Testis (tissue), 2 donors: ENCODE data around the gene TLE3.

Source experiments
- POLR2A ChIP-seq: fragments of 450-650 bp; IDR thresholded peaks from one replicate; pipeline ENCODE4 v1.6.1; 2017; ENCODE audit warnings: antibody characterized with exemption, mild to moderate bottlenecking, moderate library complexity
- TF ChIP-seq, protein P1 (sequence below), 3 experiments: fragments of 450-650 bp in 2 of 3; fragments of 200-600 bp in 1 of 3; sonication (generic) in 1 of 3; IDR thresholded peaks; one replicate each; pipeline ENCODE4 v1.5.1; 2016 to 2019; ENCODE audit warnings: antibody characterized with exemption in 3 of 3, mild to moderate bottlenecking in 2 of 3, moderate library complexity in 1 of 3

DNA sequence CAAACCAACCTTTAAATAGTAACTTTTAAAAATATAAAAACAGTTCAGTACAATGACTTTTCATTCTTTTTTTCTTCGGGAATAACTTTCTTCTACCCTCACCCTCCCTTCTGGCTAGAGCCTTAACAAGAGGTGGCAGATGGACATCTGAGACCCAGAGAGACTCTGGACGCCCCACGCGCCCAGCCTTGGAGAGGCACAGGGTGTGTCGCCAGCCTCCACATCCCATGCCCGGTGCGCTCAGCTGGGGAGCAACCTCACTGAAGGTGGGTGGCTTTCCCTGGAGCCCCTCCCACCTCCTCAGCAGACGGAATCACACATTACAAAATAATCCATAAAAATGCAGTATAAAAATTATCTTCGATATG lies 49.5 kb downstream of the TLE3 start:
- TF ChIP-seq, protein P1, sequence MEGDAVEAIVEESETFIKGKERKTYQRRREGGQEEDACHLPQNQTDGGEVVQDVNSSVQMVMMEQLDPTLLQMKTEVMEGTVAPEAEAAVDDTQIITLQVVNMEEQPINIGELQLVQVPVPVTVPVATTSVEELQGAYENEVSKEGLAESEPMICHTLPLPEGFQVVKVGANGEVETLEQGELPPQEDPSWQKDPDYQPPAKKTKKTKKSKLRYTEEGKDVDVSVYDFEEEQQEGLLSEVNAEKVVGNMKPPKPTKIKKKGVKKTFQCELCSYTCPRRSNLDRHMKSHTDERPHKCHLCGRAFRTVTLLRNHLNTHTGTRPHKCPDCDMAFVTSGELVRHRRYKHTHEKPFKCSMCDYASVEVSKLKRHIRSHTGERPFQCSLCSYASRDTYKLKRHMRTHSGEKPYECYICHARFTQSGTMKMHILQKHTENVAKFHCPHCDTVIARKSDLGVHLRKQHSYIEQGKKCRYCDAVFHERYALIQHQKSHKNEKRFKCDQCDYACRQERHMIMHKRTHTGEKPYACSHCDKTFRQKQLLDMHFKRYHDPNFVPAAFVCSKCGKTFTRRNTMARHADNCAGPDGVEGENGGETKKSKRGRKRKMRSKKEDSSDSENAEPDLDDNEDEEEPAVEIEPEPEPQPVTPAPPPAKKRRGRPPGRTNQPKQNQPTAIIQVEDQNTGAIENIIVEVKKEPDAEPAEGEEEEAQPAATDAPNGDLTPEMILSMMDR (IDR thresholded peaks at IDR 0.05): no peak
- no peak for TF ChIP-seq POLR2A
